Measurements from ENCODE around the gene ATP13A5. TPM values are rescaled to one million over a fixed set of nuclear protein-coding genes. Genes with fewer than 3 reads are reported as not detected.

Gene ATP13A5
- total RNA-seq, 1 experiment from 2014 or later = not detected

GRCh38 chr3:193237030-193237429 is 141.5 kb downstream of the ATP13A5 start:
- no TSS peak for BruUV-seq (replicated peaks)
- CTCF ChIA-PET = no interaction called here

GRCh38 chr3:193236599-193236998 is 142.0 kb downstream of the ATP13A5 start:
- TF ChIP-seq REST (IDR thresholded peaks at IDR 0.05; ENCODE audit: insufficient read depth in 1 of 2, low read depth in 2 of 2, low read length in 1 of 2) (no peak), CTCF (IDR thresholded peaks at IDR 0.05) (no peak), SIN3A (IDR thresholded peaks at IDR 0.05; ENCODE audit: borderline replicate concordance, insufficient read depth, low read depth, low read length) (no peak), TCF7L2 (IDR thresholded peaks at IDR 0.05; ENCODE audit: low read depth, low read length) (no peak), POLR2AphosphoS5 (IDR thresholded peaks at IDR 0.05; ENCODE audit: low read depth, low read length) (no peak)
- POLR2A ChIA-PET = no interaction called here
- DNase-seq (ENCODE audit: low read depth, low spot score) (no peak), ATAC-seq (no peak)
- H3K9me3 ChIP-seq (ENCODE audit: control insufficient read depth, insufficient read depth, low read depth, low read length) = no peaks in the 10 kb centered on the region
- H3K36me3 ChIP-seq (ENCODE audit: control insufficient read depth, insufficient read depth, low read length) = no peaks in the 10 kb centered on the region
- BruUV-seq (replicated peaks) = no TSS peak
- no peaks in the 10 kb centered on the region for H3K4me1 ChIP-seq (ENCODE audit: control insufficient read depth, insufficient read depth, low read length)
- H3K27ac ChIP-seq (ENCODE audit: low read length) = no peak overlapping the region
- H3K27me3 ChIP-seq (ENCODE audit: control insufficient read depth, insufficient read depth, low read length) = peaks cover 6% of the 10 kb centered on the region
- in situ Hi-C loops (cut with HindIII; ENCODE audit: low pct_unique_long_range_greater_than_20kb, low sequenced_read_pairs) (no loop called here), intact Hi-C loops (cut with micrococcal nuclease; ENCODE audit: unreplicated experiment) (no loop called here)
- CTCF ChIA-PET = no interaction called here
- H3K4me3 ChIP-seq (ENCODE audit: low read depth in 2 of 2, low read length in 2 of 2) = no peak overlapping the region

More at GRCh38 chr3:193237030-193237429, 141.5 kb downstream of the ATP13A5 start:
- Histone ChIP-seq H3K9me3 (ENCODE audit: control insufficient read depth, insufficient read depth, low read depth, low read length) (no peaks in the 10 kb centered on the region), H3K4me3 (ENCODE audit: low read depth in 2 of 2, low read length in 2 of 2) (no peak overlapping the region), H3K27ac (ENCODE audit: low read length) (no peak overlapping the region), H3K4me1 (ENCODE audit: control insufficient read depth, insufficient read depth, low read length) (no peaks in the 10 kb centered on the region), H3K36me3 (ENCODE audit: control insufficient read depth, insufficient read depth, low read length) (no peaks in the 10 kb centered on the region), H3K27me3 (ENCODE audit: control insufficient read depth, insufficient read depth, low read length) (peaks cover 9% of the 10 kb centered on the region)
- intact Hi-C loops (cut with micrococcal nuclease; ENCODE audit: unreplicated experiment) = no loop called here
- POLR2A ChIA-PET = no interaction called here
- TF ChIP-seq REST (IDR thresholded peaks at IDR 0.05; ENCODE audit: insufficient read depth in 1 of 2, low read depth in 2 of 2, low read length in 1 of 2) (no peak), CTCF (IDR thresholded peaks at IDR 0.05) (no peak), POLR2AphosphoS5 (IDR thresholded peaks at IDR 0.05; ENCODE audit: low read depth, low read length) (no peak), TCF7L2 (IDR thresholded peaks at IDR 0.05; ENCODE audit: low read depth, low read length) (no peak), SIN3A (IDR thresholded peaks at IDR 0.05; ENCODE audit: borderline replicate concordance, insufficient read depth, low read depth, low read length) (no peak)
- DNase-seq (ENCODE audit: low read depth, low spot score) (no peak), ATAC-seq (no peak)
- in situ Hi-C loops (cut with HindIII; ENCODE audit: low pct_unique_long_range_greater_than_20kb, low sequenced_read_pairs) = no loop called here

All from Panc1 (cell line).